GM21717 (cell line): ENCODE measurements around the gene DDX39A.
"Not testable (repeated sequence)": the region's sequence is repeated elsewhere in the genome, so short reads cannot be mapped to it uniquely, and the experiment has no call there.

Experiments
- ATAC-seq: cut with Tn5 transposase; IDR thresholded peaks from one replicate; pipeline ENCODE4 v1.9.1; 2021; ENCODE audit warnings: mild to moderate bottlenecking, moderate library complexity; ENCODE audit not compliant: unreplicated experiment

Gene DDX39A

DNA sequence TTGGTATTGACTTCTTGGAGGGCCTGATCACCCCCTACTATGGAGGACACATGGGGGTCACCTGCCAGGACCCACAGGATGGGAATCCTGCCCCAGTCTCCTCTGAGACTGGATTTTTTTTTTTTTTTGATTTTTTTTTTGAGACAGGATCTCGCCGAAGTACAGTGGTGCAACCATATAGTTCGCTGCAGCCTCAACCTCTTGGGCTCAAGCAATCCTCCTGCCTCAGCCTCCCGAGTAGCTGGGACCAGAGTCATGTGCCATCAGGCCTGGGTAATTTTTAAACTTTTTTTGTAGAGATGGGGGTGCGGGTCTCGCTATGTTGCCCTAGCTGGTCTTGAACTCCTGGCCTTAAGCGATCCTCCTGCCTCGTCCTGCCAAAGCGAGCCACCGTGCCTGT lies 52.1 kb downstream of the DDX39A start:
- no peak for ATAC-seq

DNA sequence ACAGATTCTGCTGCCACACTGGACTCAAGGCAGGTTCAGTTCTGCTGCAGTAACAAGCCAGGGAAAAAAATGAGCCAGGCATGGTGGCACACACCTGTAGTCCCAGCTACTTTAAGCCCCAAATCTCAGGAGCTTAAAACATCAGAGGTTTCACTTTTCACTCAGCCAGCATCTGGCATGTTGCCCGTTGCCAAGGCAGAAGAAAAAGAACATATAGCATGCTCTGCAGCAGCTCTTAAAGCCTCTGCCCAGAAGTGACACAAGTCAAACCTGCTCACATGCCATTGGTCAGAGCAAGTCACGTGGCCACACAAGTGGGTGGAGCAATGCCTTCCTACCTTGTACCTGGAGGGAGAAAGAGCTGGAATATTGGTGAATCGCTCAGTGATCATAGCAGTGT lies 52.6 kb downstream of the DDX39A start:
- ATAC-seq, result peak; percentile 31

DNA sequence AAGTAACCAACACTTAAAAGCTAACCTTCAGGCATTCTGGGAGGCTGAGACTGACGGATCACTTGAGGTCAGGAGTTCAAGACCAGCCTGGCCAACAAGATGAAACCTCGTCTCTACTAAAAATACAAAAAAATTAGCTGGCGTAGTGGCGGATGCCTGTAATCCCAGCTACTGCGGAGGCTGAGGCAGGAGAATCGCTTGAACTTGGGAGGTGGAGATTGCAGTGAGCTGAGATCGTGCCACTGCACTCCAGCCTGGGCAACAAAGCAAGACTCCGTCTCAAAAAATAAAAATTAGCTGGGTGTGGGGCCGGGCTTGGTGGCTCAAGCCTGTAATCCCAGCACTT lies 55.1 kb downstream of the DDX39A start:
- ATAC-seq, result not testable (repeated sequence)

DNA sequence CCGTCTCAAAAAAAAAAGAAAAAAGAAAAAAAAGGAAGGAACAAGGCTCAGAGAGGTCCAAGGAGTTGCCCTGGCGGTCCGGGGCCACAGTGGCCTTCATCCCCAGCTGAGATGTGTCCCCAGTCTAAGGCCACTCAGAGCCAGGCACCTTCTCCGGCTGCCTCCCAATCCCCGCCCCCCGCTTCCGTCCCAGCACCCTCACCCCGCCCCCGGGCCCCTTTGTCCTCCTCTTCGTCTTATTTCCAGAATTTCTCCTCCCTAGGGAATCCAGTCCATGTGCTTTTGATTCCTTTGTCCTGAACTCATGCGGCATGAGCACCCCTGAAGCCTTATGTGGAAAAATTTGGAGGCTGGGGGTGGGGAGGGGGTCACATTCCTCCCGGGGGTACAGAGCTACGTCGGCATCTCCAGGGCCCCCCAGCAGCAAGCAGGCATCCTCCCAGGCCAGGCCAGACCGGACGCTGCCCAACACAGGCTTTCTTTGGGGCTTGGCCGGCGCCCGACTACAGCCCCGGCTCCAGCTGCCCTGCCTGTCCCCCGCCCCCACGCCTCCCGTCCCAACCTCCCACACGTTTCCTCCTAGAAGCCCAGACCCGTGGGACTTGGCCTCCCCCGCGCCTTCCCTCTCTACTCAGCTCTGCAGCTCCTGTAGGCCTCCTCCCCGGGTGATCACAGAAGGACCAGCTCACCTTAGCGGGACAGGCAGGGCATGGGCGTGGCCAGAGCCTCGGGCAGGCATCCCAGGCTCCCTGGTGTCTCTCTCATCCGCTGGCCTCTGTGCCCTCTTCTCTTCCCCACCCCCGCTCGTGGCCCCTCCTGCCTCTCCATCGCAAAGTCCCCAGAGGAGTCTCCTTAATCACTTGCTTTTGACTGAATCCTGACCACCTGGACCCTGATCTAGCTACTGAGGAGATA lies 55.7 kb downstream of the DDX39A start:
- no peak for ATAC-seq

DNA sequence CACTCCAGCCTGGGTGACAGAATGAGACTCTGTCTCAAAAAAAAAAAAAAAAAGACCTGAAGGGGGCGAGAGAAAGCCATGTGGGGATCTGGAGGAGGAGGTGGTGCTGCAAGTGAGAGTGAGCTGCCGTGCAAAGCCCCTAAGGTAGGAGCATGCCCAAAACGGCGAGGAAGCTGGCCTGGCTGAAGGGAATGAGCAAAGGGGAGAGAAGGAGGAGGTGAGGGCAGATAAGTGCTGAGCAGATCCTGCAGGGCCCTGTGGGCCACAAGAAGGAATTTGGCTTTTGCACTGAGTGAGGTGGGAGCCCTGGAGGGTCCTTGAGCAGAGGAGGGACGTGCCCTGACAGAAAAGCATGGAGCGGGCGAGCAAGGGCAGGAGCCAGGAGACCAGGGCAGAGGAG lies 57.3 kb downstream of the DDX39A start:
- no peak for ATAC-seq
